GM19043 (cell line): ENCODE measurements around the gene RPL37A.
A peak's percentile ranks its signal among the peaks of the same experiment; 100 is the strongest.
"Not testable (repeated sequence)": the region's sequence is repeated elsewhere in the genome, so short reads cannot be mapped to it uniquely, and the experiment has no call there.

ENCODE experiments used
- ATAC-seq: cut with Tn5 transposase; IDR thresholded peaks from one replicate; pipeline ENCODE4 v1.9.1; 2021; ENCODE audit warnings: low read depth; ENCODE audit not compliant: unreplicated experiment

Gene RPL37A

GRCh38 chr2:216508229-216508628, 9.6 kb downstream of the RPL37A start:
- ATAC-seq = no peak

GRCh38 chr2:216516730-216517350, 18.2 kb downstream of the RPL37A start:
- no peak for ATAC-seq

- no peak for ATAC-seq
These were observed 19.0 kb downstream of the RPL37A start for GRCh38 chr2:216517447-216518225.

GRCh38 chr2:216518566-216519119, 20.0 kb downstream of the RPL37A start:
- ATAC-seq = not testable (repeated sequence)

GRCh38 chr2:216519154-216519762, 20.6 kb downstream of the RPL37A start:
- peak; percentile 71 for ATAC-seq

- ATAC-seq = no peak
These were observed 21.5 kb downstream of the RPL37A start for GRCh38 chr2:216520112-216520511.

GRCh38 chr2:216522892-216523502, 24.4 kb downstream of the RPL37A start:
- no peak for ATAC-seq

- no peak for ATAC-seq
These were observed 27.3 kb downstream of the RPL37A start for GRCh38 chr2:216525972-216526371.

- no peak for ATAC-seq
These were observed 28.3 kb downstream of the RPL37A start for GRCh38 chr2:216526939-216527338.

- no peak for ATAC-seq
These were observed 29.0 kb downstream of the RPL37A start for GRCh38 chr2:216527600-216527999.

GRCh38 chr2:216532562-216532961, 33.9 kb downstream of the RPL37A start:
- ATAC-seq = no peak

GRCh38 chr2:216533609-216534008, 35.0 kb downstream of the RPL37A start:
- no peak for ATAC-seq

- no peak for ATAC-seq
These were observed 36.2 kb downstream of the RPL37A start for GRCh38 chr2:216534809-216535208.

GRCh38 chr2:216535454-216535995, 36.9 kb downstream of the RPL37A start:
- no peak for ATAC-seq

GRCh38 chr2:216536734-216537210, 38.1 kb downstream of the RPL37A start:
- no peak for ATAC-seq

- no peak for ATAC-seq
These were observed 38.7 kb downstream of the RPL37A start for GRCh38 chr2:216537366-216537765.

GRCh38 chr2:216538538-216538937, 39.9 kb downstream of the RPL37A start:
- ATAC-seq = no peak

- ATAC-seq = no peak
These were observed 40.5 kb downstream of the RPL37A start for GRCh38 chr2:216539120-216539519.

GRCh38 chr2:216539791-216540241, 41.2 kb downstream of the RPL37A start:
- ATAC-seq = no peak

- no peak for ATAC-seq
These were observed 42.3 kb downstream of the RPL37A start for GRCh38 chr2:216540920-216541319.
